CD4-positive, alpha-beta T cell treated with Interleukin-17A for 1 hour (primary cell): Measurements from ENCODE around the gene THSD4.
"Not testable (repeated sequence)": the region's sequence is repeated elsewhere in the genome, so short reads cannot be mapped to it uniquely, and the experiment has no call there.

Experiments
- DNase-seq: peaks from one replicate; pipeline ENCODE4 v3.0.0-alpha.2; 2020

Gene THSD4

DNA sequence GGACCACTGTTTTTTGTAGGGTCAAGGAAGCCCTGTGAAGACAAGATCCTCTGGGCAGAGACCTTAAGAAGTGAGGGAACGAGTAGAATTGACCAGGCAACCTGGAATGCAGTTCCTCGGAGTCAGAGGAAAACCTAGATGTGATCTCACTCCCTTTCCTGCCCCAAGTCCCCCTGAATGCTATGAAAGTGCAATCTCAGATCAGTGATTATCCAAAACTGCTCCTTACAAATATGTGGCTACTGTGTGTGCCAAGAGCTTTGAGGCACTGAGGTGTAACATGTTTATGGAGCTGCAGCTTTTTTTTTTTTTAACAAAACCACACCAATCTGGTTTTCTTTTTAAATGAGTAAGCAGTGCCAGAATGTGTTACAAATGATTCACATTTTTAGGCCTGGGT is 35.8 kb downstream of the THSD4 start:
- no peak for DNase-seq

- DNase-seq = no peak
Measured at GRCh38 chr15:71152542-71152941, 37.3 kb downstream of the THSD4 start.

DNA sequence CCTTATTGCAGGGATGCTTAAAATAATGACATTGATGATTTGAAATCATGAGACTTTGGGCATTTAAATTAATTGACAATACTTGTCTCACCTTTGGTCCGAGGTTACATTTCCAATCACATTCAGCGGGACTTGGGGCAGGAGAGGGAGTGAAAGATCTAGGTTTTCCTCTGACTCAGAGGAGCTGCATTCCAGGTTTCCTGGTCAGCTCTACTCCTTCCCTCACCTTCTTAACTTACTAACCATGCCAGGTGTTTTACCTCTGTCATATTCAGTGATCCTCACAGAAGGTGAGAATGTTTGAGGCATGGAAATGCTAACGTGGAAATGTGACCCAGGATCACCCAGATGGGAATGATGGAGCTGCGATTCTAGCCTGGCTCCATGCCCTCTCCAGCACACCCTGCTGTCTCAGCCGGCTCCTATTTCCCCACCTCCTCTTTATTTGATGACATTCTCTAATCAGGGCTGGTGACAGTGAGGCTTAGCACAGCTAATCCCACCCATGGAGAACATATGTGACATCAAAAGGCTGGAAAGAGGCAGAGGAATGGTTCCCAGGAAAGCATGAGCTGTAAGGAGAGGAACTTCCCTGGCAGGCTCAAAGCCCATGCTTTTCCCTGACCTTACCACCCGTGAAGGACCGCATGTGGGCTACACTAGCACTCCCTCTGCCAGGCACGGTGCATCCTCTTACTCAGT is 38.7 kb downstream of the THSD4 start:
- DNase-seq = no peak

DNA sequence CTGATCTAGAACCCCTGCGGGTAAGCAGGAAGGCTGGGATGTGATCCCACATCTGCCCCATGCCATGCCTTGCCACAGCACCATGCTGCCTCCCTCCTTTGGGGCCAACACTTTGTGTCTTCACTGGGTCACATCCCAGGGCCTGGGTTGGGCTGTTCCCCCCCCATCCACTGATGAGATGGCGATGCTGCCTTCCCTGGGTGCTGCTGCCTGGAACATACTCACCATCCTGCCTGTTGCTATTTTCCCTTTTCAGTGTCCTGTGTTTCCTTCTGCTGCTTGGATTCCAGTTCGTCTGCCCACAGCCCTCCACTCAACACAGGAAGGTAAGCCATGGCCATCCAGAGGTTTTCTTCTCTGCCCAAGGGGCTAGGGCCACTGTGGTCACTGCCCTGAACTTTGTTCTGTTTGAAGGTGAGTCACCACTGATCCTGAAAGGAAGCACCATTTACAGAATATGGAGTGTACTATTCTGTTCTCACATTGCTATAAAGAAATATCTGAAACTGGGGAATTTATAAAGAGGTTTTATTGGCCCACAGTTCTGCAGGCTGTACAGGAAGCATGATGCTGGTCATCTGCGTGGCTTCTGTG is 39.4 kb downstream of the THSD4 start:
- DNase-seq = no peak

GRCh38 chr15:71155534-71155933 is 40.3 kb downstream of the THSD4 start:
- no peak for DNase-seq

- no peak for DNase-seq
Measured at GRCh38 chr15:71160976-71161375, 45.7 kb downstream of the THSD4 start.

- no peak for DNase-seq
Measured at GRCh38 chr15:71162309-71162708, 47.0 kb downstream of the THSD4 start.

- not testable (repeated sequence) for DNase-seq
Measured at GRCh38 chr15:71164606-71165005, 49.3 kb downstream of the THSD4 start.

GRCh38 chr15:71167445-71168165 is 52.3 kb downstream of the THSD4 start:
- DNase-seq = no peak

DNA sequence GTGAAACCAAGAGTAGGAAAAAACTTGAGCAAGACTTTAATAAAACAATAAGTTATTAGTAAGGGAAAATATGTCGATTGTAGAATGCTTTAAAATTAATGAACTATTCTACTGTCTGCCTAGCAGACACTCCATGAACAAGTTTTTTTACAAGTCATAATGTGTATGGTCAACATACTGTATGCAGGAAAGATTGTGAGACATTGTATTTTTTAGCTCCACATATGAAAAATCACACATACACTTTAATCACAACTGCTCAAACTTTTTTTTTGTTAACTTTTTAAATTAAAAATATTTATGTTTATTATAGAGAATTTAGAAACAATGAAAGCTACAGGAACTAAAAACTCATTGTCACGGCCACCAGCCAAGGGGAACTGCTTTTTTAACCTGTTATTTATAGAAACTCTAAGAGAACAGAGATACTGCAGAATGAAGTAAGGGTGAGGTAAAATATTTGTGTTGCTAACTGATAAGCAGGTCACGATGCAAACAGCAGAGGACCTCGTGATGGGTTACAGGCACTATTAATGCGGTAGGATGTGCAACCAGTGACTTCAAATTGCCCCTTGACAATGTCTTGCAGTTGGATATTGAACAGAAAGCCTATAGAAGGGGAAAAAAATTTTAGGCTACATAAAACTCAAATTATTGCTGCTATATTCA is 53.0 kb downstream of the THSD4 start:
- DNase-seq = no peak

DNA sequence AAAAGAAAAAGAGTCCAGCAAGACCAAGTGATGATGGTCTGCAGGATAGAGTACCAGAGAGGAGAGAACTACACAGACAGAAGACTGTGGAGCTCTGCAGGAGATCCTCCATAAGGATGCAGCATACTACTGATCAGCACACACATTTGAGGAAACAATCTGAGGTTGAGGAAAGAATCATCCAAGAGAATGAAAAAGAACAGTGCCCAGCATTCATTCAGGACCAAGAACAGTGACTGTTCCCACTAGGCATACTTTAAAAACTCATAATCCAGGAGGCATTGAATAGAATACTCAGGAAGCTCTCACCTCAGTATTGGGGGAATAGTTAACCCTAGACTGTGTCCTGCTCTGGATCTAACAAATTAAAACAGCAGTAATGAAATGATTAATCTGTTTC is 54.9 kb downstream of the THSD4 start:
- DNase-seq = no peak

- no peak for DNase-seq
Measured at GRCh38 chr15:71171195-71171594, 55.9 kb downstream of the THSD4 start.

DNA sequence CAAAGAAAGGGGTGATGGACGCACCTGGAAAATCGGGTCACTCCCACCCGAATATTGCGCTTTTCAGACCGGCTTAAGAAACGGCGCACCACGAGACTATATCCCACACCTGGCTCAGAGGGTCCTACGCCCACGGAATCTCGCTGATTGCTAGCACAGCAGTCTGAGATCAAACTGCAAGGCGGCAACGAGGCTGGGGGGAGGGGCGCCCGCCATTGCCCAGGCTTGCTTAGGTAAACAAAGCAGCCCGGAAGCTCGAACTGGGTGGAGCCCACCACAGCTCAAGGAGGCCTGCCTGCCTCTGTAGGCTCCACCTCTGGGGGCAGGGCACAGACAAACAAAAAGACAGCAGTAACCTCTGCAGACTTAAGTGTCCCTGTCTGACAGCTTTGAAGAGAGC is 59.1 kb downstream of the THSD4 start:
- not testable (repeated sequence) for DNase-seq

- DNase-seq = no peak
Measured at GRCh38 chr15:71180986-71181853, 65.9 kb downstream of the THSD4 start.

- DNase-seq = no peak
Measured at GRCh38 chr15:71182522-71182921, 67.3 kb downstream of the THSD4 start.

DNA sequence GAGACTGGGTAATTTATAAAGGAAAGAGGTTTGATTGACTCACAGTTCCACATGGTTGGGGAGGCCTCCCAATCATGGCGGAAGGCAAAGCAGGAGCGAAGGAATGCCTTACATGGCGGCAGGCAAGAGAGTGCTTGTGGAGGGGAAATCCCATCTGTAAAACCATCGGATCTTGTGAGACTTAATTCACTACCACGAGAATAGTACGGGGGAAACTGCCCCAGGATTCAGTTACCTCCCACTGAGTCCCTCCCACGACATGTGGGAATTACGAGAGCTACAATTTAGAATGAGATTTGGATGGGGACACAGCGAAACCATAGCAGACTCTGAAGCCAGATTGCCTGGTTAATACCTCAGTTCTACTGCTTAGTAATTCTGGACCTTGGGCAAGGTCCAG is 67.8 kb downstream of the THSD4 start:
- DNase-seq = no peak

DNA sequence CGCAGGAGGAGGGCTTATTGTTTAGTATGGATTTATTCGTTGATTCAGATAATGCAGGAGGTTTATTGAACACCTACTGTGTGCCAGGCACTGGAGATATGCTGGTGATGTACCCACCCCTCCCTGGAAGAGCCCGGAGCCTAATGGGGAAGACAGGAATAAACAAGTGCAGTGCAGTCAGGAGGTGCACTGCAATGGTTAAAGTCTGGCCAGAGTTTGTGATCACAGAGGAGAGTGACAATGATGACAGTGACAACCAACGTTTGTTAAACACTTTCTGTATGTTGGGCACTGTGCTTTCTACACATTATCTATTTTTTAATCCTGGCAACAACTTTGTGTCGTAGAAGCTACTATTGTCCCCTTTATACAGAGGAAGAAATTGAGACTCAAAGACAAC is 70.4 kb downstream of the THSD4 start:
- DNase-seq = no peak

DNA sequence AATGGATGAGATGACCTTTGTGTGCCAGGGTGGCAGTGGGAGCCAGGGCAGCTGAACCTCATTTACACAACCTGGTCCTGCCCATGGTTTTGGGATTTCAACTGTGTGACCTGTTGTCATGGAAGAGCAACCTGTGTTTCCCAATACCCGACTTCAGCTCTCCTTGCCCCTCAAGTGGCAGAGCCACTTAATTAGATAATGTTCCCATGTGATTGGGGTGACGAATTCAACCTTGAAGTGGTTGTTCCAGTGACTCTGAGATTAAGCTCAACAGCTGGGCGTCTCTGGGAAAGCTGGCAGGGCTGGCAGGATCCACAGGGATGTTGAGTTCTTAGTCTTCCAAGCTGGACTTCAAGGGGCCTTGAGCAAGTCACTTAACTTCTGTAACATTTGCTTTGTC is 71.0 kb downstream of the THSD4 start:
- DNase-seq = no peak

GRCh38 chr15:71187078-71187477 is 71.8 kb downstream of the THSD4 start:
- no peak for DNase-seq

DNA sequence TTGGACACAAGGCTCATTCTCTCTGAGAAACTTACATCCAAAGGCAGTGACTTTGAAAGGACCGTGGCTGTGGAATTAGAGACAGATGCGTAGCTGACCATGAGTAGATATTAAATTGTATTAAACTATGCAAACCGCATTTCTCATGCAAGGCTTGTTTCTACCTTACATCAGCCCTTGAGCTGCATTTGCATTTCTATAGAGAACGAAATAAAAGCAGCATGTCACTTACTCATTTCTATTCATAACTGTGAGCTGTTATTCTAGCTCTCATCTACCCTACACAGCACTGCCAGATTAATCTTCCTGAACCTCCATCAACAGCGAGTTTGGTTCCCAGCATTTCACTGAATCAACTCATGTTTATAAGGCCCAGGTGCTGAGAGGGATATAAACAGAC is 72.3 kb downstream of the THSD4 start:
- no peak for DNase-seq

DNA sequence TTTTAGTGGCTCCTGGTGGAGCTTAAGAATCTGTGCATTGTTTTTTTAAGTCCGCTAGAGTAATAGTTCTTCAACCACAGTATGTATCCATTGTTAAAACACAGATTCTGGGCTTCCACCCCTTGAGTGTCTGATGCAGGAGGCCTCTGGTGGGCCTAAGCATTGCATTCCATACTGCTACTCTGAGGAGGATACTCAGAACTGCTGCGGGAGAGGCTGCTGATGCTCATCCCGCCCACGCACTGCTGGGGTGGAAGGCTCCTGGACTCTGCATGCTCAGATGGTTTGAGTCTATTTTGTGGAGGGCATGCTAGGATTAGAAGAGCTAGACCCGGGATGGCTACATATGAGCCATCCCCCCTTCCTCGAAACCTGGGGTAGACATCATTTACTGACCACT is 74.4 kb downstream of the THSD4 start:
- no peak for DNase-seq

DNA sequence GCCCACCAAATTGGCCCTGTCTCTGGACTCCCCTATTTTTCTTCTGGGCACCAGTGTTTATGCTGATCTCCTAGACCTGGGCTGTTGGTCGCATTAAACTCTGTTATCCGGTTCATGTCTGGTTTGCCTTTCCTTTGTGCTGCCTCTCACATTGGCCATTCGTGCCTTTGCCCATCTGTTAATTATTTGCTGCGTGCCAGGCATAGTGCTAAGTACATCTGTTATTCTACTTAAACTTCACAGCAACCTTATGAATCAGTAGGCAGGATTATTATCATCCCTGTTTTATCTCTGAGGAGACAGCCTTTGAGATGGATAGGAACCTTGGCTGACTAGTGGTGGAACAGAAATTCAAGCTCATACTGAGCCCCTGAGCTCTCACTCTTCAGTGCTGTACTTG is 76.0 kb downstream of the THSD4 start:
- no peak for DNase-seq

DNA sequence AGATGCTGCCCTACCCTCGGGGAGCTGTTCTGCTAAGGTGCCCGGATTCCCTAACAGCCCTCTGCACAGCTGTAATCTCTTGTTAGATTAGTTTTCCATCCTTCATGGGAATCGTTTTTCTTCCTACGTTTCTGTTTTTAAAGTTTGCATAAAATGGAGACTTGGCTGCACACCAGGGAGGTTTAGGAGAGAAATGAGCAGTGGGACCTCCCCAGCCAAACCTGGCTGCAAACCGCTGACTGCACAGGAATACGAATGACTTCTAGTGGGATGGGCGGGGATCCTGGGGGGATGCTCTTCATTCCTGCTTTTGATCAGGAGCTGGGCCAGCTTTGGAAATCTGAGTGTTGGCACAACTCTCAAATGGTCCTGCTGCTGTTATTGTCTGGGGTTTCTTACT is 77.5 kb downstream of the THSD4 start:
- DNase-seq = no peak
